Activated naive CD4-positive, alpha-beta T cell treated with anti-CD3 and anti-CD28 coated beads, Interleukin-2, amount 50 U/mL, for 16 hours (primary cell): Measurements from ENCODE around the gene CPLX1.
"Not testable (repeated sequence)": the region's sequence is repeated elsewhere in the genome, so short reads cannot be mapped to it uniquely, and the experiment has no call there.

Experiments
- DNase-seq: peaks from one replicate; pipeline ENCODE4 v3.0.0-alpha.2; 2020

CPLX1 gene

GRCh38 chr4:772776-773175 is 53.2 kb downstream of the CPLX1 start:
- DNase-seq = no peak

- no peak for DNase-seq
Measured at GRCh38 chr4:772118-772517, 53.8 kb downstream of the CPLX1 start.

- no peak for DNase-seq
Measured at GRCh38 chr4:771464-771863, 54.5 kb downstream of the CPLX1 start.

GRCh38 chr4:770022-770421 is 55.9 kb downstream of the CPLX1 start:
- no peak for DNase-seq

GRCh38 chr4:769511-769910 is 56.4 kb downstream of the CPLX1 start:
- no peak for DNase-seq

- DNase-seq = no peak
Measured at GRCh38 chr4:768995-769394, 56.9 kb downstream of the CPLX1 start.

GRCh38 chr4:768076-768475 is 57.9 kb downstream of the CPLX1 start:
- no peak for DNase-seq

GRCh38 chr4:766559-767283 is 59.2 kb downstream of the CPLX1 start:
- no peak for DNase-seq

GRCh38 chr4:766152-766515 is 59.8 kb downstream of the CPLX1 start:
- DNase-seq = no peak

- no peak for DNase-seq
Measured at GRCh38 chr4:764405-765169, 61.3 kb downstream of the CPLX1 start.

GRCh38 chr4:763922-764321 is 62.0 kb downstream of the CPLX1 start:
- no peak for DNase-seq

GRCh38 chr4:763191-763810 is 62.6 kb downstream of the CPLX1 start:
- no peak for DNase-seq

GRCh38 chr4:762211-763190 is 63.4 kb downstream of the CPLX1 start:
- DNase-seq = no peak

- DNase-seq = no peak
Measured at GRCh38 chr4:761739-762138, 64.2 kb downstream of the CPLX1 start.

- DNase-seq = no peak
Measured at GRCh38 chr4:761086-761485, 64.8 kb downstream of the CPLX1 start.

- no peak for DNase-seq
Measured at GRCh38 chr4:760616-761015, 65.3 kb downstream of the CPLX1 start.

GRCh38 chr4:759810-760209 is 66.1 kb downstream of the CPLX1 start:
- not testable (repeated sequence) for DNase-seq

- no peak for DNase-seq
Measured at GRCh38 chr4:757111-757510, 68.8 kb downstream of the CPLX1 start.

GRCh38 chr4:754221-755120 is 71.5 kb downstream of the CPLX1 start:
- DNase-seq = no peak

GRCh38 chr4:753186-753585 is 72.7 kb downstream of the CPLX1 start:
- DNase-seq = not testable (repeated sequence)

- no peak for DNase-seq
Measured at GRCh38 chr4:752196-752861, 73.6 kb downstream of the CPLX1 start.
